HG03469 (cell line): Measurements from ENCODE around the gene MCHR1.
"Not testable (repeated sequence)": the region's sequence is repeated elsewhere in the genome, so short reads cannot be mapped to it uniquely, and the experiment has no call there.

Source experiments
- ATAC-seq: cut with Tn5 transposase; IDR thresholded peaks from one replicate; pipeline ENCODE4 v1.9.1; 2021; ENCODE audit warnings: mild to moderate bottlenecking, moderate library complexity, moderate number of reproducible peaks; ENCODE audit not compliant: unreplicated experiment

MCHR1 gene

DNA sequence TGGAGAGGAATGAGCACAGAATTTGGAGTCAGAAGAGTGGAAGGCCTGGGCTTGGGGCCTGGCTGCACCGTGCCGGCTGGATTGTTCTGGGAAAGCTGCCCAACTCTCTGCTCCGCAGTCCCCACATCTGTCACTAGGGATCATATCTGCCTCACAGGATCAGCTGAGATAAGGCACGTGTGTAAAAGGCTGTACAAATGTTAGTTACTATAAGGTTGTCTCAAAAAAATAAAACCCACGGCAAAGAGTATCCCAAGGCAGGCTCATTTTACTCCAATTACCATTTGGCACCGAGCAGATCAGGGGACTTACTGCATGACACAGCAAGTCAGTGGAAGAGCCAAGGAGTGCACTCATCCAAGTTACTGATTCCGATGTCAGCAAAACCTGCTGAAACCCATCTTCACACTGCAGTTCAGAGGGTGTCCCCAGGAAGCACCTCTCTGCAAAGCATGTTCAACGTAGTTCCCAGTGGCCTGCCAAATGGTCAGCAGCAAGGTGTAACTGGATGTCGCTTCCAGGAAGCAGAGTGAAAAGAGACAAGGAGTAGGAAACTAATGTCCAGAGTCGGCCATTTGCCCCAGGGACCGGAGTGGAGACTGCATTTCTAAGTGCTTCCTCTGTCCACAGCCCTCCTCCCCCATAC is 24.6 kb upstream of the MCHR1 start:
- ATAC-seq = no peak

GRCh38 chr22:40655941-40656340 is 23.3 kb upstream of the MCHR1 start:
- ATAC-seq = not testable (repeated sequence)

DNA sequence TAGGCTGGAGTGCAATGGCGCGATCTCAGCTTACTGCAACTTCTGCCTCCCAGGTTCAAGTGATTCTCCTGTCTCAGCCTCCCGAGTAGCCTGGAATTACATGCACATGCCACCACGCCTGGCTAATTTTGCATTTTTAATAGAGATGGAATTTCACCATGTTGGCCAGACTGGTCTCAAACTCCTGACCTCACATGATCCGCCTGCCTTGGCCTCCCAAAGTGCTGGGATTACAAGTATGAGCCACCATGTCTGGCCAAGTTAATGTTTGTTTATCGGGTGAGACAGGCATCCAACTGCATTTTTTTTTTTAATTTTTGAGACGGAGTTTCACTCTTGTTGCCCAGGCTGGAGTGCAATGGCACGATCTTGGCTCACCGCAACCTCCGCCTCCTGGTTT is 22.6 kb upstream of the MCHR1 start:
- ATAC-seq = not testable (repeated sequence)

GRCh38 chr22:40659166-40659565 is 20.1 kb upstream of the MCHR1 start:
- ATAC-seq = no peak

- no peak for ATAC-seq
Observed at GRCh38 chr22:40660730-40661129, 18.6 kb upstream of the MCHR1 start.

GRCh38 chr22:40661671-40662070 is 17.6 kb upstream of the MCHR1 start:
- no peak for ATAC-seq

DNA sequence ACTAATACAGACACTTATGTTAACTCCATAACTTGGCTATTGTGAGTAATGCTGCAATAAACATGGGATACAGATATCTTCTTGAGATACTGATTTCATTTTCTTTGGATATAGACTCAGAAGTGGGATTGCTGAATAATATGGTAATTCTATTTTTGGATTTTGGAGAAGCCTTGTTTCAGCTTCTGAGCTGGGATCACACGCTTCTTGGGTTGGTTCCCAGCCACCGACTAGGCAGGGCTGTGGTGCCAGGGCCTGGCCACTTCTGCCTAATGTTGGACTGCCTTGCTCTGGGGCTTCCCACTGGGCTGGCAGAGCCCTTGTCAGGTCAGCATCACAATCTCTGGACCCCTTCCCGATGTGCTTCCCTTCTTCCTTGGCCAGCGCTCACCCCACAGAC is 14.0 kb upstream of the MCHR1 start:
- no peak for ATAC-seq

DNA sequence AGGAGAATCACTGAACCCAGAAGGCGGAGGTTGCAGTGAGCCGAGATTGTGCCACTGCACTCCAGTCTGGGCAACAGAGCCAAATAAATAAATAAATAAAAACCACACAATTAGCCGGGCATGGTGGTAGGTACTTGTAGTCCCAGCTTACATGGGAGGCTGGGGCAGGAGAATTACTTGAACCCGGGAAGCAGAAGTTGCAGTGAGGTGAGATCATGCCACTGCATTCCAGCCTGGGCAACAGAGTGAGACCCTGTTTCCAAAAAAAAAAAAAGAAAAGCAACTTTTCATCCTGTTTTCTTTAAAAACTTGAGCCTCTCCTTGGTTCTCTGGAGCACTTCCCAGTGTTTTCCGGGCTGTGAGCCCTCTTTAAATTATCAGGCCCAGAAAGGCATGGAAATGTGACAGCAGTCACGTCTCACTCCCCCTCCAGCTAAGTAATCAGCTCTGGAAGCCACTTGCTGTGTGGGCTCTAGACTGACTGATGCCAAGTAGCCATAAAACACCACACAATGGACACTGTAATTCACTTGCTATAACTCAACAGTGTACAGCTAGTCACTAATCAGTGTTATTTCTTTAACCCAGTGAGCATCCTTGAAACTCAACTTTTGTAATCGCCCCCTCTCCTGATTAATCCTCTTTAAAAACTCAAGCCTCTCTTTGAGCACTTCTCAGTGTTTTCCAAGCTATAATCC is 13.0 kb upstream of the MCHR1 start:
- ATAC-seq = no peak

- no peak for ATAC-seq
Observed at GRCh38 chr22:40668611-40669411, 10.5 kb upstream of the MCHR1 start.

GRCh38 chr22:40670058-40670457 is 9.2 kb upstream of the MCHR1 start:
- no peak for ATAC-seq

DNA sequence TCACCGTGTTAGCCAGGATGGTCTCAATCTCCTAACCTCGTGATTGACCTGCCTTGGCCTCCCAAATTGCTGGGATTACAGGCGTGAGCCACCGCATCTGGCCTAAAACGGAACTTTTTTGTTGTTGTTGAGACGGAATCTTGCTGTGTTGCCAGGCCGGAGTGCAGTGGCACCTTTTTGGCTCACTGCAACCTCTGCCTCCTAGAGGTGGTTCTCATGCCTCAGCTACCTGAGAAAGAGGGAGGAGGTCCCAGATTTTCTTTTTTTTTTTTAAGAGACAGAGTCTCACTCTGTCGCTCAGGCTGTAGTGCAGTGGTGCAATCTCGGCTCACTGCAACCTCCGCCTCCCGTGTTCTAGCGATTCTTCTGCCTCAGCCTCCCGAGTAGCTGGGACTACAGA is 7.9 kb upstream of the MCHR1 start:
- ATAC-seq = no peak

GRCh38 chr22:40671796-40672360 is 7.4 kb upstream of the MCHR1 start:
- ATAC-seq = no peak

GRCh38 chr22:40673017-40673416 is 6.3 kb upstream of the MCHR1 start:
- no peak for ATAC-seq

- ATAC-seq = no peak
Observed at GRCh38 chr22:40674274-40674673, 5.0 kb upstream of the MCHR1 start.

GRCh38 chr22:40676166-40676565 is 3.1 kb upstream of the MCHR1 start:
- ATAC-seq = not testable (repeated sequence)

DNA sequence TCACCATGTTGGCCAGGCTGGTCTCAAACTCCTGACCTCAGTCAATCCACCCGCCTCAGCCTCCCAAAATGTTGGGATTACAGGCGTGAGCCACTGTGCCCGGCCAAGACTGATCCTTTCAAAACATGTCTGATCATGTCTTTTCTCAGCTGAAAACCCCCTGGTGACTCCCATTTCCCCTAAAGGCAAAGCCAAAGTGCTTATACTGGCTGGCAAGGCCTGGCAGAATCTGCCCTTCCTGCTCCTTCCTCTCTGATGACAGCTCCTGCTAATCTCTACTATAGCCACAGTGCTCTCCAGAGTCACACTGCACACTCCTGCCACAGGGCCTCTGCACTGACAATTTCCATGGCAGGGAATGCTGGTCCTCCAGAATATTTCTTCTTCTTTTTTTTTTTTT is 2.6 kb upstream of the MCHR1 start:
- no peak for ATAC-seq

GRCh38 chr22:40678493-40679248 is 613 bp upstream of the MCHR1 start:
- no peak for ATAC-seq

GRCh38 chr22:40679964-40680818 is 907 bp downstream of the MCHR1 start:
- no peak for ATAC-seq

DNA sequence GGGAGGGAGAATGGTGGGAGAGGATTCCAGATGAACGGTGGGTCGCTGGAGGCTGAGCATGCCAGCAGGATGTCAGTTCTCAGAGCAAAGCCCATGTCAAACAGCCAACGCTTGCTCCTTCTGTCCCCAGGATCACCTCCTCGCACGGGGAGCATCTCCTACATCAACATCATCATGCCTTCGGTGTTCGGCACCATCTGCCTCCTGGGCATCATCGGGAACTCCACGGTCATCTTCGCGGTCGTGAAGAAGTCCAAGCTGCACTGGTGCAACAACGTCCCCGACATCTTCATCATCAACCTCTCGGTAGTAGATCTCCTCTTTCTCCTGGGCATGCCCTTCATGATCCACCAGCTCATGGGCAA is 1.5 kb downstream of the MCHR1 start:
- no peak for ATAC-seq

- no peak for ATAC-seq
Observed at GRCh38 chr22:40681451-40681850, 2.2 kb downstream of the MCHR1 start.
